Measurements from ENCODE around the gene EPS15.

Gene EPS15

DNA sequence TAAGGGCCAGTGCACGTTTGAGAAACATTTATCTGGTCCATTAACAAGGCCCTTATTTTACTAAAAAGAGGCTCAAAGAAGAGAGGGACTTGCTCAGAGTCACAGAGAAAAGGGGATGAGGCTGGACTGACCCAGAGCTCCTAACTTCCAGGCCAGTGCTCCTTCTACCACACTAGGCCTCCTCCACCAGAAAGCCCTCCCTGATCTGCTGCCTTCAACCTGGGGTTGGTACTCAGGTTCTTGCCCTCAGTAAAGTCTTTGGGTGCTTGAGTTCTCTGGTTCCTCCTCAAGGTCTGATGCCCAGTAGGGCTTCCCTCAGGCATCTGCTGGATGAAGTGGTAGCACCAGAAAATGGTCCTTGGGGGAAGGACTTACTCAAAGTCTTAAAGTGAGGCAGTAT lies 214.7 kb downstream of the EPS15 start:
- Histone ChIP-seq H3K9me3 (ENCODE audit: insufficient read depth, low read length) (no peaks in the 10 kb centered on the region), H3K27ac (ENCODE audit: low read depth, low read length) (no peak overlapping the region), H3K36me3 (ENCODE audit: low read length) (no peaks in the 10 kb centered on the region), H3K9me2 (replicated peaks; ENCODE audit: insufficient read depth, low read length) (no peaks in the 10 kb centered on the region), H3F3A (ENCODE audit: insufficient read depth) (no peaks in the 10 kb centered on the region), H3K27me3 (ENCODE audit: low read length) (no peaks in the 10 kb centered on the region), H3K9ac (ENCODE audit: low read length) (no peak overlapping the region), H2AFZ (ENCODE audit: low read depth, low read length, severe bottlenecking) (no peak overlapping the region), H3K79me2 (ENCODE audit: insufficient read depth, low read length) (no peaks in the 10 kb centered on the region), H4K20me1 (ENCODE audit: low read depth, low read length) (no peaks in the 10 kb centered on the region), H3K4me3 (ENCODE audit: insufficient read depth, low read length, poor library complexity, severe bottlenecking) (no peak overlapping the region), H3K4me2 (ENCODE audit: low read depth, low read length, poor library complexity, severe bottlenecking) (no peak overlapping the region)
- TF ChIP-seq CTCF (IDR thresholded peaks at IDR 0.05; ENCODE audit: insufficient read depth, low read length, poor library complexity, severe bottlenecking), result no peak
- no peak for TF ChIP-seq EZH2phosphoT487 (conservative IDR thresholded peaks at IDR 0.05; ENCODE audit: low read length)
